Brain microvascular endothelial cell (primary cell): ENCODE data around the gene METTL5.

ENCODE experiments used
- DNase-seq: peaks from one replicate; pipeline ENCODE4 v3.0.0-alpha.2; 2020
- H3K27ac ChIP-seq: fragments of 250-450 bp; sonication (Bioruptor Pico); 2 replicates; pipeline ENCODE4 v1.5.1; 2020; ENCODE audit warnings: mild to moderate bottlenecking, moderate library complexity
- H3K27me3 ChIP-seq: fragments of 250-450 bp; sonication (Bioruptor Pico); replicated peaks from 2 replicates; pipeline ENCODE4 v1.5.1; 2020; ENCODE audit warnings: mild to moderate bottlenecking
- H3K36me3 ChIP-seq: fragments of 250-450 bp; sonication (Bioruptor Pico); replicated peaks from 2 replicates; pipeline ENCODE4 v1.5.1; 2020; ENCODE audit warnings: mild to moderate bottlenecking
- H3K4me3 ChIP-seq: 2 replicates; pipeline ENCODE4 v1.5.1; 2011; ENCODE audit warnings: low read depth, mild to moderate bottlenecking, control low read depth, low read length, moderate library complexity
- in situ Hi-C: cut with HindIII; loops from 2 replicates; pipeline ENCODE4 v1.10.0; 2017; ENCODE audit warnings: low sequenced_read_pairs, low pct_ligation_motif_present
- TF ChIP-seq, protein P1 (sequence below): IDR thresholded peaks from 2 replicates; pipeline ENCODE4 v1.5.1; 2011; ENCODE audit warnings: low read depth, mild to moderate bottlenecking, moderate library complexity, low read length, control low read depth, inconsistent platforms; ENCODE audit errors: missing control alignments

Gene METTL5

DNA sequence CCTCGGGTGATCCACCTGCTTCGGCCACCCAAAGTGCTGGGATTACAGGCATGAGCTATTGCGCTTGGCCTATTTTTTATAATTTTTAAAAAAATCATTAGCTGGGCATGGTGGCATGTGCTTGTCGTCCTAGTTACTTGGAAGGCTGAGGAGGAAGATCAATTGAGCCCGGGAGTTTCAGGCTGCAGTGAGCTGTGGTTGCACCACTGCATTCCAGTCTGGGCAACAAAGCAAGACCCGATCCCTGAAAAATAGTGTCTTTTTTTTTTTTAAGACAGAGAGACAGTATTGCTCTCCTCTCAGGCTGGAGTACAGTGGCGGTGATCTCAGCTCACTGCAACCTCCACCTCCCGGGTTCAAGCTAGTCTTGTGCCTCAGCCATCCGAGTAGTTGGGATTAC is 21.2 kb downstream of the METTL5 start:
- in situ Hi-C loops, result no loop called here
- Histone ChIP-seq H3K27me3 (no peaks in the 10 kb centered on the region), H3K27ac (no peak overlapping the region), H3K4me3 (no peak overlapping the region), H3K36me3 (peaks cover 39% of the 10 kb centered on the region)
- TF ChIP-seq, protein P1, sequence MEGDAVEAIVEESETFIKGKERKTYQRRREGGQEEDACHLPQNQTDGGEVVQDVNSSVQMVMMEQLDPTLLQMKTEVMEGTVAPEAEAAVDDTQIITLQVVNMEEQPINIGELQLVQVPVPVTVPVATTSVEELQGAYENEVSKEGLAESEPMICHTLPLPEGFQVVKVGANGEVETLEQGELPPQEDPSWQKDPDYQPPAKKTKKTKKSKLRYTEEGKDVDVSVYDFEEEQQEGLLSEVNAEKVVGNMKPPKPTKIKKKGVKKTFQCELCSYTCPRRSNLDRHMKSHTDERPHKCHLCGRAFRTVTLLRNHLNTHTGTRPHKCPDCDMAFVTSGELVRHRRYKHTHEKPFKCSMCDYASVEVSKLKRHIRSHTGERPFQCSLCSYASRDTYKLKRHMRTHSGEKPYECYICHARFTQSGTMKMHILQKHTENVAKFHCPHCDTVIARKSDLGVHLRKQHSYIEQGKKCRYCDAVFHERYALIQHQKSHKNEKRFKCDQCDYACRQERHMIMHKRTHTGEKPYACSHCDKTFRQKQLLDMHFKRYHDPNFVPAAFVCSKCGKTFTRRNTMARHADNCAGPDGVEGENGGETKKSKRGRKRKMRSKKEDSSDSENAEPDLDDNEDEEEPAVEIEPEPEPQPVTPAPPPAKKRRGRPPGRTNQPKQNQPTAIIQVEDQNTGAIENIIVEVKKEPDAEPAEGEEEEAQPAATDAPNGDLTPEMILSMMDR, result no peak
- DNase-seq, result no peak

DNA sequence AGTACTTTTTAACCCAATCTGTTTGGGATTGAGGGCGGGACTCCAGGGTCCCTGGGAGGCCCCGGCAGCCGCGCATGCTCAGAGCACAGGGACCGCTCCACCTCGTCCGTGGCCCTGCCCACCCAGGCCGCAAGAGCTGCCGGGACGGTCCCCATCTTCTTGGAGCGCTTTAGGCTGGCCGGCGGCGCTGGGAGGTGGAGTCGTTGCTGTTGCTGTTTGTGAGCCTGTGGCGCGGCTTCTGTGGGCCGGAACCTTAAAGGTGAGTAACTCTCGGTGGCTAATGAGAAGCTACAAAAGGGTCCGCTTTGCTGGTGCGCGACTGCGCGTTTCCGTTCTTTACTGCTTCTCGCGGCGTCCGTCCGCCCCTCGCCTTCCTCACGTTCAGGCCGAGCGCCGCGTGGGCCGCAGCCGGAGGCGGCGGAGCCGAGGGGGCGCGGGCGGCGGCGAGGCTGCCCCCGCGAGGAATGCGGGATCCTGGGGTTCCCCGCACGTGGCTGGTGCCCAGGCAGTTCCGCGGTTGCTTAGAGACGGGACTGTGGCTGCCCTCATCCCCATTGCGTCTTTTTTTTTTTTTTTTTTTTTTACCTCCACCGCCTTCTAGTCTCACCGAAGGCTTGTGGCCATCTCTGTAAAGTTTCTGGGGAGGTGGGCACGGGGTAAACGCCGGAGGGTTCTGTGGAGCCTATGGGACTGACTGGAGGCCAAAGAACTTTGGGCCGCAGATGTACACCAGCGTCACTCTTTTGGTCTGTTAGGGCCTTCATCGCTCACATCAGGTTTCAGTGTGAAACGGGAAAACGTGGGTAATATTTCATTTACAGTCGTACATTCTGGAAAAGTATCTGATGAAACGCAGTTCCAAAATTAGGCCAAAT is 25.8 kb downstream of the METTL5 start, which contains the start of gene SSB:
SSB (plus strand) TSS at position 154 of the 875 bp plus-strand sequence. CDS start 2,090 bp downstream, outside the sequence.
- in situ Hi-C loops, result no loop called here
- Histone ChIP-seq H3K4me3 (peak within 1 kb of the TSS; percentile 81), H3K27ac (peak within 1 kb of the TSS; percentile 72), H3K36me3 (peaks cover 13% of the 10 kb centered on the region), H3K27me3 (no peaks in the 10 kb centered on the region)
- DNase-seq, result peak; percentile 85
- TF ChIP-seq, protein P1, result no peak

DNA sequence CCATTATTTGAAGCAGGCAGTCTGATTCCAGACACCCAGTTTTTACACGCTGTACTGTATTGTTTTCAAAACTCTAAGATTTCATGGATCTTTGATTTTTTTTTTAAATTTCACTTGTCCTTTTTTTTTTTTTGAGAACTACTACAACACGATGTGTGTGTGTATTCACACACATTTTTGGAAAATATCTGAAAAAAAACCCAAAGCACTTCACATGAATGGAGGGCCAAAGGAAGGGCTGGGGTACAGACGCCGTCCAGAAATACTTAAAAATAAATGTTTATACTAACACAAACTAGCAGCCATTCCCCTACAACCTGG is 26.3 kb downstream of the METTL5 start:
- Histone ChIP-seq H3K27me3 (no peaks in the 10 kb centered on the region), H3K36me3 (peaks cover 13% of the 10 kb centered on the region), H3K27ac (no peak overlapping the region), H3K4me3 (peak overlapping the region; percentile 81)
- TF ChIP-seq, protein P1, result no peak
- in situ Hi-C loops, result no loop called here
- no peak for DNase-seq

DNA sequence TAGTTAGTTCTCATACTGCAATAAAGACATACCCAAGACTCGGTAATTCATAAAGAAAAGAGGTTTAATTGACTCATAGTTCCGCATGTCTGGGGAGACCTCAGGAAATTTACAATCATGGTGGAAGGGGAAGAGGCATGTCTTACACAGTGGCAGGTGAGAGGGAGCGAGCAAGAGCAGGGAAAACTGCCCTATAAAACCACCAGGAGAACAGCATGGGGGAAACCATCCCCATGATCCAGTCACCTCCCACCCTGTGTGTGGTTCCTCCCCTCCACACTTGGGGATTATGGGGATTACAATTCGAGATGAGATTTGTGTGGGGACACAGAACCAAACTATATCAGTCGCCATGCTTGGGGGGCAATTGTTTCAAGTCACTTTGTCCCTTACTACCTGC is 27.1 kb downstream of the METTL5 start:
- in situ Hi-C loops, result no loop called here
- Histone ChIP-seq H3K4me3 (no peak overlapping the region), H3K27ac (no peak overlapping the region), H3K27me3 (no peaks in the 10 kb centered on the region), H3K36me3 (peaks cover 8% of the 10 kb centered on the region)
- TF ChIP-seq, protein P1, result no peak
- DNase-seq, result no peak

DNA sequence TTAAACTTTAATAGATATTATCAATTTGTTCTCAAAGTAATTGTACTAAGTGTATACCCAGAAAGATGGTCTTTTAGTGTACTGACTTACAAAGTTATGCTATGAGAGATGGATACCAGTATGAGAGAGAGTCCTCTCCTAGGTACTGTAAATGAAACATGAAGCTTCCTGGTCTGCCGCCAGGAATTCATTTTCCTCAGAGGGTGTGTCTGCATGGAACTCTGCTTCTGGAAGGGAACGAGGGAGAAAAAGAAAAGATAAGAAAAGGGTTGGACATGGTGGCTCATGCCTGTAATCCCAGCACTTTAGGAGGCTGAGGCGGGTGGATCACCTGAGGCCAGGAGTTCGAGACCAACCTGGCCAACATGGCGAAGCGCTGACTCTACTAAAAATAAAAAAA is 28.3 kb downstream of the METTL5 start:
- H3K27me3 ChIP-seq, result no peaks in the 10 kb centered on the region
- H3K36me3 ChIP-seq, result no peaks in the 10 kb centered on the region
- TF ChIP-seq, protein P1, result no peak
- no peak overlapping the region for H3K27ac ChIP-seq
- in situ Hi-C loops, result no loop called here
- no peak overlapping the region for H3K4me3 ChIP-seq
- no peak for DNase-seq
